Cerebellar nuclear complex (tissue), 1 donor: ENCODE measurements around the gene MYO7A.

Experiments used
- DNase-seq, 2 experiments: peaks; one replicate each; lab custom pipeline; 2025; lab: John Stamatoyannopoulos, UW

MYO7A gene

GRCh38 chr11:77184136-77184860, 56.3 kb downstream of the MYO7A start:
- DNase-seq: no peak

- DNase-seq: no peak
Measured at GRCh38 chr11:77186302-77186701, 58.3 kb downstream of the MYO7A start.

- DNase-seq: no peak
Measured at GRCh38 chr11:77187111-77187750, 59.2 kb downstream of the MYO7A start.

- DNase-seq: peak in 1 of 2 experiments; percentile 54
Measured at GRCh38 chr11:77187776-77188632, 60.0 kb downstream of the MYO7A start.

GRCh38 chr11:77188633-77189491, 60.8 kb downstream of the MYO7A start:
- DNase-seq: no peak

GRCh38 chr11:77189588-77190210, 61.7 kb downstream of the MYO7A start:
- no peak for DNase-seq

GRCh38 chr11:77190331-77191075, 62.5 kb downstream of the MYO7A start:
- no peak for DNase-seq

GRCh38 chr11:77191429-77191822, 63.4 kb downstream of the MYO7A start:
- DNase-seq: no peak

GRCh38 chr11:77191823-77192495, 63.9 kb downstream of the MYO7A start:
- DNase-seq: no peak

- no peak for DNase-seq
Measured at GRCh38 chr11:77193167-77193566, 65.1 kb downstream of the MYO7A start.

GRCh38 chr11:77193911-77194830, 66.1 kb downstream of the MYO7A start:
- no peak for DNase-seq

GRCh38 chr11:77195071-77195755, 67.2 kb downstream of the MYO7A start:
- DNase-seq: no peak

GRCh38 chr11:77196961-77197360, 68.9 kb downstream of the MYO7A start:
- no peak for DNase-seq

- DNase-seq: no peak
Measured at GRCh38 chr11:77197626-77198320, 69.7 kb downstream of the MYO7A start.

GRCh38 chr11:77198440-77198849, 70.4 kb downstream of the MYO7A start:
- DNase-seq: no peak

- no peak for DNase-seq
Measured at GRCh38 chr11:77199137-77199745, 71.2 kb downstream of the MYO7A start.
